Choroid plexus epithelial cell (primary cell): ENCODE data around the gene LRIT3.

ENCODE experiments used
- DNase-seq: peaks from one replicate; pipeline ENCODE4 v3.0.0-alpha.2; 2010; ENCODE audit warnings: low read depth
- H3K4me3 ChIP-seq: 2 replicates; pipeline ENCODE4 v1.5.1; 2011; ENCODE audit warnings: low read depth, mild to moderate bottlenecking, control low read depth, low read length, moderate library complexity
- TF ChIP-seq, protein P1 (sequence below): conservative IDR thresholded peaks from 2 replicates; pipeline ENCODE4 v1.5.1; 2011; ENCODE audit warnings: low read depth, mild to moderate bottlenecking, control low read depth, inconsistent platforms, low read length, moderate library complexity

Gene LRIT3

DNA sequence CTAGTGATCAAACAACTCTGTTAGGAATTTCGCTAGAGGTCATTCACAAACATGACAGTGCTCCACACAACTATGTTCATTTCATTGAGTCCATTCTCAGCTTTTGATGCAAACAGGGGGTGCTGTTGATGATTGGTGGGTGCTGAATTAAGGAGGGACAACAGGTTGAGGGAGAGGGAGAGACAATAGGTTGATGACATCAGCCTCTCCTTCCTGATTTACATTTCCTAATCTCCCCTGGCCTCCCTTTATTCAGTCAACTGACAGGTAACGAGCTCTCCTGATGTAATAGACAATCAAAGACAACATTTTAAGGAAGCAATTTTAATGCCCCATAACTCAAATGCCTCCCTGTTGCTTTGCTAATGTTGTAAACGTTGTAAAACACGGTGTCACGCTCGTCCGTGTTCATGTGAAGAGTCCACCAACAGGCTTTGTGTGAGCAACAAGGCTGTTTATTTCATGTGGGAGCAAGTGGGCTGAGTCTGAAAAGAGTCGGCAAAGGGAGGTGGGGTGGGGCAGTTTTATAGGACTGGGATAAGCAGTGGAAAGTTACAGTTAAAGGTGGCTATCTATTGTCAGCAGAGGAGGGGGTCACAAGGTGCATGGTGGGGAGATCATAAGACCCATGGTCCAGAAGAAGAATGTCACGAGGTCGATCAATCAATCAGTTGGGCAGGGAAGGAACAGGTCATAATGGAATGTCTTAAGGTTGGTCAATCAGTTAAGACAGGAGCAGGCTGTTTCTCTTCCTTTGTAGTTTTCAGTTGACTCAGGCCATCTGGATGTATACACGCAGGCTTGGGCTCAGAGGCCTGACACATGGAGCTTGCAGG, 37.1 kb upstream of the LRIT3 start:
- TF ChIP-seq, protein P1, sequence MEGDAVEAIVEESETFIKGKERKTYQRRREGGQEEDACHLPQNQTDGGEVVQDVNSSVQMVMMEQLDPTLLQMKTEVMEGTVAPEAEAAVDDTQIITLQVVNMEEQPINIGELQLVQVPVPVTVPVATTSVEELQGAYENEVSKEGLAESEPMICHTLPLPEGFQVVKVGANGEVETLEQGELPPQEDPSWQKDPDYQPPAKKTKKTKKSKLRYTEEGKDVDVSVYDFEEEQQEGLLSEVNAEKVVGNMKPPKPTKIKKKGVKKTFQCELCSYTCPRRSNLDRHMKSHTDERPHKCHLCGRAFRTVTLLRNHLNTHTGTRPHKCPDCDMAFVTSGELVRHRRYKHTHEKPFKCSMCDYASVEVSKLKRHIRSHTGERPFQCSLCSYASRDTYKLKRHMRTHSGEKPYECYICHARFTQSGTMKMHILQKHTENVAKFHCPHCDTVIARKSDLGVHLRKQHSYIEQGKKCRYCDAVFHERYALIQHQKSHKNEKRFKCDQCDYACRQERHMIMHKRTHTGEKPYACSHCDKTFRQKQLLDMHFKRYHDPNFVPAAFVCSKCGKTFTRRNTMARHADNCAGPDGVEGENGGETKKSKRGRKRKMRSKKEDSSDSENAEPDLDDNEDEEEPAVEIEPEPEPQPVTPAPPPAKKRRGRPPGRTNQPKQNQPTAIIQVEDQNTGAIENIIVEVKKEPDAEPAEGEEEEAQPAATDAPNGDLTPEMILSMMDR = no peak
- no peak for DNase-seq
- H3K4me3 ChIP-seq = no peak overlapping the region

DNA sequence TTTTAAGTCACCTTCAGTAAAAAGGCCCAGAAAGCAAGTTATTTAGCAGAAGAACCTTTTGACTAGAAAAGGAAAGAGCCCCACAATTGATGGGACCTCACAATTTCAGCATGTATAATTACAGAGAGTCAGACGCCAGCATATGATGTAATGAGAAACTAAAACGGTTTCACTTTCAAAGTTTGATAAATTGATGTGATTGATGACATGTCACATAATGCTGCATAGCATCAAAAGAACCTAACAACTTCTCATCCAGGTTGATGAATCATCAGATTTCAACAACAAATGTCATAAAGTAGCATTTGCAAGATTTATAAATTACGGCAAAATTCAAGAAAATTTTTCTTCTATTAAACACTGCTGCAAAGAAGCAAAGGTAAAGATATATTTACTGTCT, 36.2 kb upstream of the LRIT3 start:
- no peak overlapping the region for H3K4me3 ChIP-seq
- no peak for DNase-seq
- TF ChIP-seq, protein P1 = no peak

GRCh38 chr4:109815151-109816081, 32.5 kb upstream of the LRIT3 start, which contains the start of gene GAR1:
Gene GAR1 (plus strand): TSS chr4:109815762. CDS start chr4:109816165, 403 bp downstream.
- DNase-seq = peak; percentile 95
- TF ChIP-seq, protein P1 = no peak
- H3K4me3 ChIP-seq = peak within 1 kb of the TSS; percentile 79

DNA sequence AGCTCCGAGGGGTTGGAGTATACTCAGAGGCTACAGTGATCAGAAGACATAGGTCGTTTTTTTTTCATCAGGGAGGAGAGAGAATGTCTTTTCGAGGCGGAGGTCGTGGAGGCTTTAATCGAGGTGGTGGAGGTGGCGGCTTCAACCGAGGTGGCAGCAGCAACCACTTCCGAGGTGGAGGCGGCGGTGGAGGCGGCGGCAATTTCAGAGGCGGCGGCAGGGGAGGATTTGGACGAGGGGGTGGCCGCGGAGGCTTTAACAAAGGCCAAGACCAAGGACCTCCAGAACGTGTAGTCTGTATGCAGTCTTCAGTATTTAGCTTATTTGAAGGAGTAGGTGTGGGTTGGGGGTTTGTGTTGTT, 31.8 kb upstream of the LRIT3 start:
- peak overlapping the region; percentile 79 for H3K4me3 ChIP-seq
- DNase-seq = no peak
- TF ChIP-seq, protein P1 = no peak

DNA sequence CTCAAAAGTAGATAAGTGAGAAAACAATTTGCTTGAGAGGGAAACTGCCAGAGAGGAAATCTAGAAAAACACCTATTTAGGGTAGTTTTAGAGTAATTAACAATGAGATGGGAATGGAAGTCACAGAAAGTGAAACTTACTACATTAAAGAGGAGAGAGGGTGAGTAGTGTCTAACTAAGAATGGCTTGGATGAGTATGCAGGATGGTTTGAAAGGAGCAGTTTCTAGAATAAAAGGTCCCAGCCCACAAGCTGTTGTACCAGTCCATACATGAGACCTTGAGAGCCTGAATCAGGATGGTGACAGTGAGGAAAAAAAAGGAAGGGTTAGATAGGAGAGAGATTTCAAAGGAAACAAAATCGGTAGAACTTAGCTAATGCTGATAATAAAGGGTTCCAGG, 31.0 kb upstream of the LRIT3 start:
- TF ChIP-seq, protein P1 = no peak
- no peak for DNase-seq
- H3K4me3 ChIP-seq = peak overlapping the region; percentile 79

DNA sequence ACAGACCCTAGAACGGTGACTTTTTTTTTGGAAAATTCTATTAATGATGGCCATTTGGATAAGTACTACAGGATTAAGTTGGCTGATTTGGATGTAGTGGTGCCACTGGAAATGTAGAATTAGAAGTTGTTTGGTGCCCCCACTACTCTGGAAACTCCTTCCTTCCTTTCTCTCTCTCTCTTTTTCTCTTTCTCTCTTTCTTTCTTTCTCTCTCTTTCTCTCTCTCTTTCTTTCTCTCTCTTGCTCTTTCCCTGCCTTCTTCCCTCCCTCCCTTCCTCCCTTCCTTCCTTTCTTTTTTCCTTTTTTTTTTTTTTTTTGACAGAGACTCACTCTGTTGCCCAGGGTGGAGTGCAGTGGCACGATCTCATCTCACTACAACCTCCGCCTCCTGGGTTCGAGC, 29.6 kb upstream of the LRIT3 start:
- no peak overlapping the region for H3K4me3 ChIP-seq
- TF ChIP-seq, protein P1 = no peak
- no peak for DNase-seq
